Upper lobe of left lung (tissue), 4 donors: ENCODE data around the gene STK36.

Experiments
- EP300 ChIP-seq, 4 donors: sonication (generic); formaldehyde crosslinking; IDR thresholded peaks; one replicate each; pipeline ENCODE4 v1.5.1; 2017; ENCODE audit warnings: antibody characterized with exemption in 4 of 4, control low read depth in 2 of 4
- POLR2AphosphoS5 ChIP-seq, 2 donors: sonication (generic); formaldehyde crosslinking; IDR thresholded peaks; one replicate each; pipeline ENCODE4 v1.5.1; 2017; ENCODE audit warnings: antibody characterized with exemption in 2 of 2
- TF ChIP-seq, protein P1 (sequence below), 6 experiments: fragments of 450-650 bp in 4 of 6; fragments of 200-600 bp in 2 of 6; sonication (generic) in 2 of 6; IDR thresholded peaks; one replicate each; pipeline ENCODE4 v1.5.1; 2016 to 2019; ENCODE audit warnings: antibody characterized with exemption in 6 of 6

GRCh38 chr2:218734190-218734975 lies 62.5 kb downstream of the STK36 start:
- no peak for TF ChIP-seq EP300 (IDR thresholded peaks at IDR 0.05)
- TF ChIP-seq, protein P1, sequence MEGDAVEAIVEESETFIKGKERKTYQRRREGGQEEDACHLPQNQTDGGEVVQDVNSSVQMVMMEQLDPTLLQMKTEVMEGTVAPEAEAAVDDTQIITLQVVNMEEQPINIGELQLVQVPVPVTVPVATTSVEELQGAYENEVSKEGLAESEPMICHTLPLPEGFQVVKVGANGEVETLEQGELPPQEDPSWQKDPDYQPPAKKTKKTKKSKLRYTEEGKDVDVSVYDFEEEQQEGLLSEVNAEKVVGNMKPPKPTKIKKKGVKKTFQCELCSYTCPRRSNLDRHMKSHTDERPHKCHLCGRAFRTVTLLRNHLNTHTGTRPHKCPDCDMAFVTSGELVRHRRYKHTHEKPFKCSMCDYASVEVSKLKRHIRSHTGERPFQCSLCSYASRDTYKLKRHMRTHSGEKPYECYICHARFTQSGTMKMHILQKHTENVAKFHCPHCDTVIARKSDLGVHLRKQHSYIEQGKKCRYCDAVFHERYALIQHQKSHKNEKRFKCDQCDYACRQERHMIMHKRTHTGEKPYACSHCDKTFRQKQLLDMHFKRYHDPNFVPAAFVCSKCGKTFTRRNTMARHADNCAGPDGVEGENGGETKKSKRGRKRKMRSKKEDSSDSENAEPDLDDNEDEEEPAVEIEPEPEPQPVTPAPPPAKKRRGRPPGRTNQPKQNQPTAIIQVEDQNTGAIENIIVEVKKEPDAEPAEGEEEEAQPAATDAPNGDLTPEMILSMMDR (IDR thresholded peaks at IDR 0.05), result no peak
- no peak for TF ChIP-seq POLR2AphosphoS5 (IDR thresholded peaks at IDR 0.05)
